Measurements from ENCODE around the gene ARID3B.

DNA sequence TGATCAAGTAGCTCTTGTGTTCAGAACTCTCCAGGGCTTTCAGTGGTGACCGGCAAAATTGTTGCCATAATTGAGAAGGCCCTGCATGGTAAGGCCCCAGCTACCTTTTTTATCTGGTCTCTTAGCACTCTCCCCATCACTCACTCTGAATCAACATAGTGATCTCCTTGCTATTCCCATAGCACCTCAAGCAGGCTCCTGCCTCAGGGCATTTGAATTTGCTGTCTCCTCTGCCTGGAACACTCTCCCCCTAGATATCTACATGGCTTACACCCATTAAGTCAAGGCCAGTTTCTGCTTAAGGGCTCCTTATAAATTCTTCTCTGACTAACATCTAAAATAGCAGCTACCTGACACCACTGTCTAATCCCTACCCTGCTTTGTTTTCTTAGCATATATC, 3.3 kb upstream of the ARID3B start:
- no peak for TF ChIP-seq CTCF (IDR thresholded peaks at IDR 0.05)
- TF ChIP-seq EP300 (IDR thresholded peaks at IDR 0.05): no peak
- TF ChIP-seq POLR2A (IDR thresholded peaks at IDR 0.05): no peak
- no peak for TF ChIP-seq POLR2AphosphoS5 (IDR thresholded peaks at IDR 0.05)

Measured in suprapubic skin (tissue), 4 donors.